SK-N-SH treated with all-trans-retinoic acid at 6 μM for 48 hours (cell line): ENCODE measurements around the gene ZNF343.

Source experiments
- ATAC-seq: fragments of 200-7000 bp; cut with Tn5 transposase; 3 replicates; pipeline ENCODE4 v1.9.1; 2020; ENCODE audit warnings: mild to moderate bottlenecking, moderate library complexity
- BACH2 ChIP-seq: fragments of 250-450 bp; sonication (Bioruptor Pico); IDR thresholded peaks from 2 replicates; pipeline ENCODE4 v1.9.0; 2021; ENCODE audit warnings: mild to moderate bottlenecking, borderline replicate concordance
- CREB5 ChIP-seq: fragments of 250-450 bp; sonication (Bioruptor Pico); IDR thresholded peaks from 2 replicates; pipeline ENCODE4 v1.5.1; 2020; ENCODE audit warnings: low read depth, mild to moderate bottlenecking, moderate library complexity
- CSDC2 ChIP-seq: fragments of 250-450 bp; sonication (Bioruptor Pico); IDR thresholded peaks from 2 replicates; pipeline ENCODE4 v1.5.0; 2020; ENCODE audit warnings: mild to moderate bottlenecking, moderate library complexity
- CSRNP3 ChIP-seq: fragments of 250-450 bp; sonication (Bioruptor Pico); IDR thresholded peaks from 2 replicates; pipeline ENCODE4 v1.5.1; 2021; ENCODE audit warnings: mild to moderate bottlenecking, moderate library complexity
- GLIS3 ChIP-seq: fragments of 250-450 bp; sonication (Bioruptor Pico); IDR thresholded peaks from 2 replicates; pipeline ENCODE4 v1.5.0; 2020; ENCODE audit warnings: mild to moderate bottlenecking, moderate library complexity
- ISL1 ChIP-seq: fragments of 250-450 bp; sonication (Bioruptor Pico); IDR thresholded peaks from 2 replicates; pipeline ENCODE4 v2.1.2; 2022; ENCODE audit warnings: mild to moderate bottlenecking, moderate library complexity
- PATZ1 ChIP-seq: fragments of 250-450 bp; sonication (Bioruptor Pico); IDR thresholded peaks from 2 replicates; pipeline ENCODE4 v1.8.0; 2020; ENCODE audit warnings: mild to moderate bottlenecking, moderate library complexity, borderline replicate concordance
- POU6F1 ChIP-seq: fragments of 250-450 bp; sonication (Bioruptor Pico); IDR thresholded peaks from 2 replicates; pipeline ENCODE4 v1.8.0; 2021; ENCODE audit warnings: low read depth, mild to moderate bottlenecking, moderate library complexity, borderline replicate concordance
- PPARA ChIP-seq: fragments of 250-450 bp; sonication (Bioruptor Pico); IDR thresholded peaks from 2 replicates; pipeline ENCODE4 v1.5.0; 2020; ENCODE audit warnings: mild to moderate bottlenecking, borderline replicate concordance
- RARB ChIP-seq: fragments of 250-450 bp; sonication (Bioruptor Pico); IDR thresholded peaks from 2 replicates; pipeline ENCODE4 v1.8.0; 2021; ENCODE audit warnings: mild to moderate bottlenecking, moderate library complexity
- TSHZ2 ChIP-seq: fragments of 250-450 bp; sonication (Bioruptor Pico); IDR thresholded peaks from 2 replicates; pipeline ENCODE4 v1.5.0; 2020; ENCODE audit warnings: mild to moderate bottlenecking, moderate library complexity
- ZC3H10 ChIP-seq: fragments of 250-450 bp; sonication (Bioruptor Pico); IDR thresholded peaks from 2 replicates; pipeline ENCODE4 v1.5.1; 2021; ENCODE audit warnings: mild to moderate bottlenecking, moderate library complexity
- ZFP3 ChIP-seq: fragments of 250-450 bp; sonication (Bioruptor Pico); IDR thresholded peaks from 2 replicates; pipeline ENCODE4 v1.5.0; 2020; ENCODE audit warnings: mild to moderate bottlenecking, moderate library complexity
- ZNF70 ChIP-seq: fragments of 450-650 bp; formaldehyde crosslinking; IDR thresholded peaks from 2 replicates; pipeline ENCODE4 v1.5.0; 2020; ENCODE audit warnings: mild to moderate bottlenecking, moderate library complexity
- ZNF8 ChIP-seq: fragments of 450-650 bp; formaldehyde crosslinking; IDR thresholded peaks from 2 replicates; pipeline ENCODE4 v1.5.0; 2020; ENCODE audit warnings: mild to moderate bottlenecking, moderate library complexity

ZNF343 gene

GRCh38 chr20:2459981-2460751, 48.5 kb downstream of the ZNF343 start:
- TF ChIP-seq CSRNP3 (CRISPR knock-in tag) (no peak), CREB5 (CRISPR knock-in tag) (no peak), PATZ1 (CRISPR knock-in tag) (no peak), PPARA (CRISPR knock-in tag) (no peak), RARB (CRISPR knock-in tag) (no peak), ZC3H10 (CRISPR knock-in tag) (no peak), BACH2 (CRISPR knock-in tag) (no peak), ISL1 (no peak), ZNF70 (CRISPR knock-in tag) (no peak), ZNF8 (CRISPR knock-in tag) (no peak), CSDC2 (CRISPR knock-in tag) (no peak), POU6F1 (no peak)
- TF ChIP-seq, all 23 proteins: peak for 0

GRCh38 chr20:2458919-2459499, 49.7 kb downstream of the ZNF343 start:
- no peak; the same call in 2 of the 3 replicates for ATAC-seq
- TF ChIP-seq ZFP3 (CRISPR knock-in tag) (no peak), CSRNP3 (CRISPR knock-in tag) (no peak), CREB5 (CRISPR knock-in tag) (no peak), GLIS3 (CRISPR knock-in tag) (no peak), BACH2 (CRISPR knock-in tag) (no peak), RARB (CRISPR knock-in tag) (no peak)

More at GRCh38 chr20:2459981-2460751, 48.5 kb downstream of the ZNF343 start:
- ATAC-seq = no peak

- no peak for ATAC-seq
- TF ChIP-seq TSHZ2 = no peak
- no peak for TF ChIP-seq ISL1
These were observed 52.8 kb downstream of the ZNF343 start for GRCh38 chr20:2455771-2456497.
